B cell (primary cell): ENCODE measurements around the gene TM9SF2. TPM values are rescaled to one million over a fixed set of nuclear protein-coding genes. Genes with fewer than 3 reads are reported as not detected.
A peak's percentile ranks its signal among the peaks of the same experiment; 100 is the strongest.

Experiments
- ATAC-seq: fragments of 200-7000 bp; cut with Tn5 transposase; one replicate; pipeline ENCODE4 v1.10.0; 2021; ENCODE audit warnings: low read depth, mild to moderate bottlenecking, moderate number of reproducible peaks, moderate library complexity
- CTCF ChIA-PET: fragments of 350-600 bp; sonication (Branson Sonifier 250); formaldehyde crosslinking; loops from one replicate; lab custom pipeline; 2021; ENCODE audit warnings: antibody characterized with exemption, inconsistent platforms; lab: Charles Lee
- POLR2A ChIA-PET: fragments of 350-600 bp; sonication (Branson Sonifier 250); formaldehyde crosslinking; loops from one replicate; lab custom pipeline; 2021; ENCODE audit warnings: antibody characterized with exemption; lab: Charles Lee
- DNase-seq: peaks from one replicate; pipeline ENCODE4 v3.0.0; 2013
- H2AFZ ChIP-seq: 2 replicates; pipeline ENCODE4 v1.6.1; 2012; ENCODE audit warnings: mild to moderate bottlenecking, low read depth, low read length; ENCODE audit not compliant: insufficient read depth, poor library complexity, severe bottlenecking
- H3K27ac ChIP-seq, 2 donors: 1 replicate in 1 of 2; 2 replicates in 1 of 2; pipeline ENCODE4 v1.5.1; 2012 to 2013; ENCODE audit warnings: low read length in 2 of 2, mild to moderate bottlenecking in 2 of 2, moderate library complexity in 1 of 2
- H3K27me3 ChIP-seq, 4 experiments: fragments of 200-600 bp in 1 of 4; sonication (generic) in 1 of 4; replicated peaks in 1 of 4; 1 replicate in 2 of 4; 2 replicates in 2 of 4; pipeline versions ENCODE4 v1.6.1 to v1.7.0; 2013 to 2016; ENCODE audit warnings: low read length in 3 of 4, mild to moderate bottlenecking in 2 of 4, mixed read lengths in 1 of 4, moderate library complexity in 1 of 4; ENCODE audit not compliant: insufficient read depth in 4 of 4, control insufficient read depth in 3 of 4; ENCODE audit errors: control extremely low read depth in 1 of 4
- H3K36me3 ChIP-seq, 2 experiments: replicated peaks in 1 of 2; 1 replicate in 1 of 2; 2 replicates in 1 of 2; pipeline versions ENCODE4 v1.6.1 to v1.7.1; 2013; ENCODE audit warnings: low read length in 1 of 2; ENCODE audit not compliant: insufficient read depth in 2 of 2, control insufficient read depth in 1 of 2; ENCODE audit errors: control extremely low read depth in 1 of 2, extremely low read depth in 1 of 2
- H3K4me1 ChIP-seq, 2 donors: fragments of 200-600 bp in 1 of 2; sonication (generic) in 1 of 2; 1 replicate in 1 of 2; 2 replicates in 1 of 2; pipeline versions ENCODE4 v1.5.1 to v1.6.1; 2013 to 2017; ENCODE audit warnings: low read length in 2 of 2; ENCODE audit not compliant: control insufficient read depth in 2 of 2, insufficient read depth in 2 of 2
- H3K4me2 ChIP-seq: replicated peaks from 2 replicates; pipeline ENCODE3; 2012; ENCODE audit warnings: mild to moderate bottlenecking, low read depth, low read length; ENCODE audit not compliant: poor library complexity, severe bottlenecking
- H3K4me3 ChIP-seq, 5 experiments: fragments of 200-600 bp in 1 of 5; sonication (generic) in 1 of 5; 1 replicate in 3 of 5; 2 replicates in 2 of 5; pipeline versions ENCODE4 v1.5.1 to v1.7.0; 2011 to 2016; ENCODE audit warnings: low read length in 4 of 5, mild to moderate bottlenecking in 4 of 5, low read depth in 2 of 5, control low read depth in 1 of 5, moderate library complexity in 1 of 5; ENCODE audit not compliant: insufficient read depth in 1 of 5; ENCODE audit errors: control extremely low read depth in 1 of 5, extremely low read depth in 1 of 5
- H3K79me2 ChIP-seq: fragments of 200-600 bp; sonication (generic); one replicate; pipeline ENCODE4 v1.6.0; 2016; ENCODE audit warnings: low read length; ENCODE audit not compliant: control insufficient read depth, insufficient read depth
- H3K9ac ChIP-seq: fragments of 200-600 bp; sonication (generic); 2 replicates; pipeline ENCODE4 v1.6.1; 2017; ENCODE audit warnings: mild to moderate bottlenecking, low read length, moderate library complexity
- H3K9me3 ChIP-seq, 3 donors: one replicate each; pipeline versions ENCODE4 v1.6.1 to v1.7.1; 2013; ENCODE audit warnings: low read length in 2 of 3; ENCODE audit not compliant: control insufficient read depth in 2 of 3, insufficient read depth in 1 of 3; ENCODE audit errors: control extremely low read depth in 1 of 3
- H4K20me1 ChIP-seq: 2 replicates; pipeline ENCODE4 v1.6.0; 2012; ENCODE audit warnings: mild to moderate bottlenecking, low read length; ENCODE audit not compliant: insufficient read depth, control insufficient read depth, poor library complexity, severe bottlenecking
- H3K27ac Mint-ChIP-seq: one replicate; pipeline ENCODE4 v1.8.0; 2021; ENCODE audit warnings: mixed read lengths
- H3K27me3 Mint-ChIP-seq: one replicate; pipeline ENCODE4 v1.8.0; 2021; ENCODE audit warnings: mixed read lengths
- H3K4me1 Mint-ChIP-seq: one replicate; pipeline ENCODE4 v1.8.0; 2021; ENCODE audit warnings: mixed read lengths
- H3K4me3 Mint-ChIP-seq: one replicate; pipeline ENCODE4 v1.8.0; 2021; ENCODE audit warnings: mixed read lengths
- H3K9me3 Mint-ChIP-seq: one replicate; pipeline ENCODE4 v1.8.0; 2022; ENCODE audit warnings: mixed read lengths; ENCODE audit not compliant: insufficient read depth
- CTCF ChIP-seq: fragments of 200-600 bp; IDR thresholded peaks from one replicate; pipeline ENCODE4 v1.8.0; 2022; ENCODE audit warnings: antibody characterized with exemption, mild to moderate bottlenecking
- EZH2 ChIP-seq: IDR thresholded peaks from 2 replicates; pipeline ENCODE4 v1.6.1; 2012; ENCODE audit warnings: borderline replicate concordance, low read depth, mild to moderate bottlenecking, moderate library complexity, low read length; ENCODE audit not compliant: insufficient read depth, poor library complexity, severe bottlenecking
- WGBS: methylation state at CpG from one replicate; pipeline ENCODE4 v1.1.5; 2013; ENCODE audit warnings: missing lambda C conversion rate; ENCODE audit not compliant: insufficient coverage; 5-methylcytosine and 5-hydroxymethylcytosine counted together
- intact Hi-C: fragments of 100-400 bp; cut with micrococcal nuclease; formaldehyde crosslinking; loops from one replicate; pipeline ENCODE4 v1.10.0; 2022
- polyA plus RNA-seq: library from polyadenylated mRNA; depleted of rRNA; stranded (reverse); fragments of >200 nt; gene quantifications from 2 replicates; pipeline ENCODE4 v1.2.3, GENCODE V29; 2012
- total RNA-seq, 2 donors: library from RNA; stranded (reverse); fragments of 120-200 nt in 1 of 2; gene quantifications; 1 replicate in 1 of 2; 2 replicates in 1 of 2; pipeline versions ENCODE4 v1.2.3 to v1.2.4, GENCODE V29; 2013 to 2022

The TM9SF2 gene
- total and polyA plus RNA-seq, 2 donors (not counting 1 experiment from before 2014, with no cell fraction given) = 20.2 to 63.6 TPM

- Histone ChIP-seq H3K79me2 (no peaks in the 10 kb centered on the region), H3K36me3 (peaks cover 10 to 22% of the 10 kb centered on the region in 2 experiments), H3K9ac (peak overlapping the region; percentile 31), H3K4me3 (peak overlapping the region in 2 of 5 experiments; percentile 19 to 42), H3K9me3 (peaks cover 0 to 24% (median 8%) of the 10 kb centered on the region in 3 donors), H3K27ac (no peak overlapping the region), H3K4me2 (peak overlapping the region; percentile 44), H2AFZ (no peak overlapping the region), H4K20me1 (no peaks in the 10 kb centered on the region), H3K4me1 (no peaks in the 10 kb centered on the region), H3K27me3 (no peaks in the 10 kb centered on the region)
- no peak for DNase-seq
- CTCF ChIA-PET = no interaction called here
- intact Hi-C loops = no loop called here
- TF ChIP-seq EZH2 (no peak), CTCF (no peak)
- H3K27ac Mint-ChIP-seq = no peak overlapping the region
- no peaks in the 10 kb centered on the region for H3K27me3 Mint-ChIP-seq
- no peak overlapping the region for H3K4me3 Mint-ChIP-seq
- H3K4me1 Mint-ChIP-seq = peaks cover 2% of the 10 kb centered on the region
- WGBS = 77% methylated on average over 28 of the region's 30 CpGs
- H3K9me3 Mint-ChIP-seq = peaks cover 4% of the 10 kb centered on the region
- no peak for ATAC-seq
- POLR2A ChIA-PET = no interaction called here
Observed at GRCh38 chr13:99565478-99566124, 64.3 kb downstream of the TM9SF2 start.
